Neural progenitor cell (in vitro differentiated cells): ENCODE data around the gene IRF7.

ENCODE experiments used
- CTCF ChIP-seq: fragments of 200-600 bp; sonication (generic); IDR thresholded peaks from 2 replicates; pipeline ENCODE4 v1.5.1; 2017; ENCODE audit warnings: antibody characterized with exemption, mild to moderate bottlenecking
- EZH2 ChIP-seq: fragments of 200-600 bp; sonication (generic); IDR thresholded peaks from 2 replicates; pipeline ENCODE4 v1.6.1; 2017; ENCODE audit warnings: antibody characterized with exemption, mild to moderate bottlenecking, moderate library complexity

GRCh38 chr11:578276-579035 is 37.3 kb downstream of the IRF7 start:
- TF ChIP-seq CTCF, result no peak
- TF ChIP-seq EZH2, result no peak
